Measurements from ENCODE around the gene POLR2J3.
"Not testable (repeated sequence)": the region's sequence is repeated elsewhere in the genome, so short reads cannot be mapped to it uniquely, and the experiment has no call there.

The POLR2J3 gene

GRCh38 chr7:102583495-102583894 is 11.1 kb upstream of the POLR2J3 start:
- DNase-seq (ENCODE audit: low read depth in 2 of 2), result not testable (repeated sequence)

GRCh38 chr7:102581722-102582121 is 9.3 kb upstream of the POLR2J3 start:
- DNase-seq (ENCODE audit: low read depth in 2 of 2), result not testable (repeated sequence)

GRCh38 chr7:102578486-102578885 is 6.1 kb upstream of the POLR2J3 start:
- DNase-seq (ENCODE audit: low read depth in 2 of 2), result not testable (repeated sequence)

GRCh38 chr7:102577315-102578240 is 5.2 kb upstream of the POLR2J3 start:
- not testable (repeated sequence) for DNase-seq (ENCODE audit: low read depth in 2 of 2)

- DNase-seq (ENCODE audit: low read depth in 2 of 2), result not testable (repeated sequence)
Measured at GRCh38 chr7:102576363-102576762, 4.0 kb upstream of the POLR2J3 start.

- DNase-seq (ENCODE audit: low read depth in 2 of 2), result not testable (repeated sequence)
Measured at GRCh38 chr7:102574607-102575006, 2.2 kb upstream of the POLR2J3 start.

- not testable (repeated sequence) for DNase-seq (ENCODE audit: low read depth in 2 of 2)
Measured at GRCh38 chr7:102568620-102569019, 3.8 kb downstream of the POLR2J3 start.

- DNase-seq (ENCODE audit: low read depth in 2 of 2), result not testable (repeated sequence)
Measured at GRCh38 chr7:102550808-102551422, 21.5 kb downstream of the POLR2J3 start, which contains the start of gene SPDYE2. Gene SPDYE2 (plus strand): TSS chr7:102551226. CDS start chr7:102553256, 2,030 bp downstream.

- DNase-seq (ENCODE audit: low read depth in 2 of 2), result not testable (repeated sequence)
Measured at GRCh38 chr7:102546353-102546752, 26.0 kb downstream of the POLR2J3 start.

GRCh38 chr7:102545288-102545687 is 27.1 kb downstream of the POLR2J3 start:
- not testable (repeated sequence) for DNase-seq (ENCODE audit: low read depth in 2 of 2)

- not testable (repeated sequence) for DNase-seq (ENCODE audit: low read depth in 2 of 2)
Measured at GRCh38 chr7:102544372-102544771, 28.0 kb downstream of the POLR2J3 start.

GRCh38 chr7:102543596-102543995 is 28.8 kb downstream of the POLR2J3 start, which contains the start of gene UPK3BL2:
Gene UPK3BL2 (minus strand): TSS chr7:102543696. CDS start chr7:102543636, 60 bp downstream.
- not testable (repeated sequence) for DNase-seq (ENCODE audit: low read depth in 2 of 2)

GRCh38 chr7:102542771-102543170 is 29.6 kb downstream of the POLR2J3 start:
- DNase-seq (ENCODE audit: low read depth in 2 of 2), result not testable (repeated sequence)

- not testable (repeated sequence) for DNase-seq (ENCODE audit: low read depth in 2 of 2)
Measured at GRCh38 chr7:102542083-102542482, 30.3 kb downstream of the POLR2J3 start.

GRCh38 chr7:102540604-102541003 is 31.8 kb downstream of the POLR2J3 start:
- not testable (repeated sequence) for DNase-seq (ENCODE audit: low read depth in 2 of 2)

GRCh38 chr7:102535062-102535615 is 37.2 kb downstream of the POLR2J3 start:
- DNase-seq (ENCODE audit: low read depth in 2 of 2), result not testable (repeated sequence)

GRCh38 chr7:102532127-102532526 is 40.3 kb downstream of the POLR2J3 start:
- DNase-seq (ENCODE audit: low read depth in 2 of 2), result not testable (repeated sequence)

GRCh38 chr7:102531583-102531982 is 40.8 kb downstream of the POLR2J3 start:
- DNase-seq (ENCODE audit: low read depth in 2 of 2), result not testable (repeated sequence)

- not testable (repeated sequence) for DNase-seq (ENCODE audit: low read depth in 2 of 2)
Measured at GRCh38 chr7:102527822-102528793, 44.3 kb downstream of the POLR2J3 start.

GRCh38 chr7:102527182-102527581 is 45.2 kb downstream of the POLR2J3 start:
- not testable (repeated sequence) for DNase-seq (ENCODE audit: low read depth in 2 of 2)

- not testable (repeated sequence) for DNase-seq (ENCODE audit: low read depth in 2 of 2)
Measured at GRCh38 chr7:102524803-102525202, 47.6 kb downstream of the POLR2J3 start.
